ENCODE data around the gene ETFDH. TPM values are rescaled to one million over a fixed set of nuclear protein-coding genes. Genes with fewer than 3 reads are reported as not detected.

ETFDH gene
- polyA plus RNA-seq, 1 donor (not counting 4 experiments of a cell fraction or from before 2014, with no cell fraction given), result 25.5 TPM

- no peak overlapping the region for H3K4me2 ChIP-seq (ENCODE audit: control insufficient read depth, extremely low read depth, insufficient read depth, low read depth, low read length)
- no peaks in the 10 kb centered on the region for H3K9me1 ChIP-seq (ENCODE audit: control insufficient read depth, extremely low read depth, insufficient read depth, low read length)
- peaks cover 6% of the 10 kb centered on the region for H3K4me1 ChIP-seq (ENCODE audit: control insufficient read depth, extremely low read depth, insufficient read depth, low read length)
- H3K4me3 ChIP-seq (ENCODE audit: control insufficient read depth in 2 of 3, extremely low read depth in 1 of 3, insufficient read depth in 2 of 3, low read depth in 1 of 3, low read length in 3 of 3), result no peak overlapping the region
- no peaks in the 10 kb centered on the region for H3K27me3 ChIP-seq (ENCODE audit: control insufficient read depth, extremely low read depth, insufficient read depth, low read length)
- no peaks in the 10 kb centered on the region for H3K9me3 ChIP-seq (ENCODE audit: control insufficient read depth, low read depth, low read length)
- no peak overlapping the region for H2AFZ ChIP-seq (ENCODE audit: control insufficient read depth, low read length)
- no peak overlapping the region for H3K27ac ChIP-seq (ENCODE audit: control insufficient read depth, insufficient read depth, low read length)
- no peak for FAIRE-seq
- no peak for DNase-seq (ENCODE audit: low read depth, low spot score)
- no peak overlapping the region for H3K9ac ChIP-seq (ENCODE audit: control insufficient read depth, extremely low read depth, insufficient read depth, low read length)
- TF ChIP-seq EZH2 (IDR thresholded peaks at IDR 0.05; ENCODE audit: low read length), result no peak
- TF ChIP-seq CTCF (optimal IDR thresholded peaks at IDR 0.05 in 1 of 3, IDR thresholded peaks at IDR 0.05 in 1 of 3, conservative IDR thresholded peaks at IDR 0.05 in 1 of 3; ENCODE audit: extremely low read depth in 1 of 3, insufficient read depth in 2 of 3, low read length in 3 of 3), result peak; percentile 6 to 69 (median 33)
- H4K20me1 ChIP-seq (ENCODE audit: control insufficient read depth, extremely low read depth, insufficient read depth, low read length), result no peaks in the 10 kb centered on the region
- no peaks in the 10 kb centered on the region for H3K36me3 ChIP-seq (ENCODE audit: control insufficient read depth in 2 of 2, extremely low read depth in 1 of 2, insufficient read depth in 2 of 2, low read length in 2 of 2)
- H3K79me2 ChIP-seq (ENCODE audit: control insufficient read depth, insufficient read depth, low read length), result peaks cover 22% of the 10 kb centered on the region
- dilution Hi-C loops (cut with MboI; ENCODE audit: extremely low pct_ligation_motif_present, low sequenced_read_pairs), result no loop called here
Measured at GRCh38 chr4:158667651-158668198, 4.4 kb upstream of the ETFDH start.

- H3K4me3 ChIP-seq (ENCODE audit: control insufficient read depth in 2 of 3, extremely low read depth in 1 of 3, insufficient read depth in 2 of 3, low read depth in 1 of 3, low read length in 3 of 3), result no peak overlapping the region
- peaks cover 22% of the 10 kb centered on the region for H3K79me2 ChIP-seq (ENCODE audit: control insufficient read depth, insufficient read depth, low read length)
- FAIRE-seq (no peak), DNase-seq (ENCODE audit: low read depth, low spot score) (no peak)
- H3K9me1 ChIP-seq (ENCODE audit: control insufficient read depth, extremely low read depth, insufficient read depth, low read length), result no peaks in the 10 kb centered on the region
- no peaks in the 10 kb centered on the region for H3K36me3 ChIP-seq (ENCODE audit: control insufficient read depth in 2 of 2, extremely low read depth in 1 of 2, insufficient read depth in 2 of 2, low read length in 2 of 2)
- TF ChIP-seq CTCF (optimal IDR thresholded peaks at IDR 0.05 in 1 of 3, IDR thresholded peaks at IDR 0.05 in 1 of 3, conservative IDR thresholded peaks at IDR 0.05 in 1 of 3; ENCODE audit: extremely low read depth in 1 of 3, insufficient read depth in 2 of 3, low read length in 3 of 3) (no peak), EZH2 (IDR thresholded peaks at IDR 0.05; ENCODE audit: low read length) (no peak)
- H3K27ac ChIP-seq (ENCODE audit: control insufficient read depth, insufficient read depth, low read length), result no peak overlapping the region
- no peaks in the 10 kb centered on the region for H3K9me3 ChIP-seq (ENCODE audit: control insufficient read depth, low read depth, low read length)
- peaks cover 10% of the 10 kb centered on the region for H3K4me1 ChIP-seq (ENCODE audit: control insufficient read depth, extremely low read depth, insufficient read depth, low read length)
- no peak overlapping the region for H3K9ac ChIP-seq (ENCODE audit: control insufficient read depth, extremely low read depth, insufficient read depth, low read length)
- dilution Hi-C loops (cut with MboI; ENCODE audit: extremely low pct_ligation_motif_present, low sequenced_read_pairs), result no loop called here
- no peaks in the 10 kb centered on the region for H4K20me1 ChIP-seq (ENCODE audit: control insufficient read depth, extremely low read depth, insufficient read depth, low read length)
- H2AFZ ChIP-seq (ENCODE audit: control insufficient read depth, low read length), result no peak overlapping the region
- no peak overlapping the region for H3K4me2 ChIP-seq (ENCODE audit: control insufficient read depth, extremely low read depth, insufficient read depth, low read depth, low read length)
- H3K27me3 ChIP-seq (ENCODE audit: control insufficient read depth, extremely low read depth, insufficient read depth, low read length), result no peaks in the 10 kb centered on the region
Measured at GRCh38 chr4:158669310-158669709, 2.8 kb upstream of the ETFDH start.

All from keratinocyte (primary cell).